Left ventricle myocardium superior (tissue), 1 donor: Measurements from ENCODE around the gene EPHB1. TPM values are rescaled to one million over a fixed set of nuclear protein-coding genes. Genes with fewer than 3 reads are reported as not detected.
"Not testable (repeated sequence)": the region's sequence is repeated elsewhere in the genome, so short reads cannot be mapped to it uniquely, and the experiment has no call there.

ENCODE experiments used
- ATAC-seq: fragments of 200-7000 bp; cut with Tn5 transposase; one replicate; pipeline ENCODE4 v1.9.1; 2020; ENCODE audit warnings: mild to moderate bottlenecking, moderate library complexity
- DNase-seq: peaks from one replicate; pipeline ENCODE4 v3.0.0-alpha.2; 2020
- intact Hi-C: fragments of 100-400 bp; cut with micrococcal nuclease; formaldehyde crosslinking; loops from one replicate; pipeline ENCODE4 v1.11.0; 2022
- total RNA-seq: library from RNA; stranded (reverse); fragmentation: NEBNext Ultra II Directional; extraction: Animal tissue kit (Norgen Biotek cat#: 25700); gene quantifications from one replicate; pipeline ENCODE4 v1.2.1, GENCODE V29; 2021
- donor health status: DM: no; HTN: yes; CAD: no; lungs with severe emphysema.

EPHB1 gene
- total RNA-seq, 1 donor from 2014 or later: 1.8 TPM

DNA sequence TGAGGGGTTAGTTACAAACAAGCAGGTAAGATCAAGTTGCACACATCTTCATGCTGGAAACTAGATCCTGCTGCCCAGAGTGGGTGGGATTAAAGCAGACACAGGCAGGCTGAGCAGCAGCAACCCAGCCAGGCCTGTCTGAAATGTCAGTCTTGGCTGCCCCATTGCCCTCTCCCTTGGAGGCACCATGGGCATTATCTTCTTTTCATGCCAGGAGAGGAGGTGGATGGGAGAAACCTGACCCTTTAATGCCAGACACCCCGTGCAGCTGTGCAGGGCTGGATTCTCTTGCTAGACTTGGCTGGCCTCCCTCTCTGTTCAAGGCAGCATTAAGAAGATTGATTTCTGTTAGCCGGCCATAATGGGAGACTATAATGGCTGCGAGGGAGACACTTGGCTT, 23.0 kb upstream of the EPHB1 start:
- intact Hi-C loops: no loop called here
- ATAC-seq (no peak), DNase-seq (no peak)

DNA sequence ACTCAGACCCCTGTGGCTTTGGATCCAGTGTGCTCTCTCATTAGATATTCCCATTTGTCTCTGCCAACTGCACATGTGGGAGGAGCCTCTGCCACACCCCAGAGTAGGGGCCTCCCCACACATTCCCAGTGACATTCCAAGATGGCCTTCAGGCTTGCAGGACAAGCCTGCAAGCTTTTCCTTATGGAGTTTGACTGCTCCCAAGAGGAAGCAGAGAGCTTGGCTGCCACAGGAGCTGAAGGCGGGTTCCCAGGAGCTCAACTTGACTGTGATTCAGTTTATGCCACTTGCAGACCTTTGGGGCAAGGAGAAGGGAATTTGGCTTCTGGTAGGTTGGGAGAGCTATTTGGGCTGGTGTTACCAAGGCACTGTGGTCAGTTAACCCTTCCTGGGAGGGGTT, 22.5 kb upstream of the EPHB1 start:
- no peak for ATAC-seq
- no peak for DNase-seq
- intact Hi-C loops: no loop called here

DNA sequence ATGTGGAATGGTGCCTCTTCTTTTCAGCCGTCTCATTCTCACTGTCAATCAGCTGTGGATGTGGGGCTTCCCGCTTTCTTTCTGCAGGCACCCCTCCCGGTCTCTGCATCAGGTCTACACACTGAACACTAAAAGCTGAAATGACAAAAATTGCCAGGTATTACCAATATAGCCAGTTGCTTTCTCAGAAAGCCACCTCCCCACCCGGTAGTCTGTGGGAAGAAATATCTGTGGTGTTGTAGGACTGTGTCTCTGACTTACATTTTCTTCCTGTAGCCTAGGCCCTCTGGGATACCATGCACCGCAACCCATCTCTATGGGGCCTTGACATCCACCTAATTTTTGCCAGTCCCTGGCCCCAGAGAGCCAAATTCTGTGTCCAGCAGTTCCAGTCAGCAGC, 19.2 kb upstream of the EPHB1 start:
- ATAC-seq (no peak), DNase-seq (no peak)
- intact Hi-C loops: no loop called here

DNA sequence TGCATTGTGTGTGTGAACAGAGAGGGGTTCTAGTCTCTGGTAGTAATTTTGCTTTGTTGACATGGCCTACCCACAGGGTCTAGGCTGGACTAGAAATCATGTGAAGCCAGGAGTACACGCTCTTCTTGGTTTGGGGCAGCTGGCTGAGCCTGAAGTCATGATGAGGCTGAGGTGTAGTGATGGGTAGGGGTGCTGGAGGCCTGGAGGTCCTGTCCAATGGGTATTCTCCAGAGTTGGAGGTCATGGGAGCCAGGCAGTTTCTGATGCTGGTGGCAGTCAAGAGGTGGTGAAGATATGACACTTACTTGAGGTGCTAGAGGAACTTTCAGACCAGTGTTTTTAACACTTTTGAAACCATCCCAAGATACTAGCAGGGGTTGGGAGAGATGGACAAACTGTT, 18.5 kb upstream of the EPHB1 start:
- no peak for ATAC-seq
- intact Hi-C loops: no loop called here
- no peak for DNase-seq

DNA sequence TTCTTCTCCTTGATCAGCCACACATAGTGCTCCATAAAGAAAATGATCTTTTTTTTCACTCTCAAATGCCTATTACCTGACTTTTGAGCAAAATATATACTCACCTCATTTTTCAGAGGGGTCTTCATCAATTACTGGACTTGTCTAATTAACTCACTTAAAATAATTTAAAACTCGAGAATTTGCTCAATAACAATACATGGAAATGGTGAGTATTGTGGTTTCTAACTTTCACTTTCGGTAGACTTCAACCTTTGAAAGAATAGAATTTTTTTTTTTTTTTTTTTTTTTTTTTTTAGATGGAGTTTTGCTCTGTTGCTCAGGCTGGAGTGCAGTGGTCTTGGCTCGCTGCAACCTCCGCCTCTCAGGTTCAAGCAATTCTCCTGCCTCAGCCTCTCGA, 17.7 kb upstream of the EPHB1 start:
- DNase-seq (no peak), ATAC-seq (no peak)
- intact Hi-C loops: no loop called here

DNA sequence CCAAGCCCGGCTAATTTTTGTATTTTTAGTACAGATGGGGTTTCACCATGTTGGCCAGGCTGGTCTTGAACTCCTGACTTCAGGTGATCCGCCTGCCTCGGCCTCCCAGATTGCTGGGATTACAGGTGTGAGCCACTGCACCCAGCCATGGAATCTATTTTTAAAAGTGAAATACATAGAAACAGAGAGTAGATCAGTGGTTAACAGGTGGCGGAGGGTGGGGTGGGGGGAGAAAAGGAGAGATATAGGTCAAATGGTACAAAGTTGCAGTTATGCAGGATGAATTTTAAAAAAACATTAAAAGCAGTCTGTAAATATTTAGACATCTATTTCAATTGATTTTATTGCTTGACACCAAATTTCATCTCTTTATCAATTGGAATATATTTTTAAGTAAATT, 6.8 kb upstream of the EPHB1 start:
- ATAC-seq, intact Hi-C loops, DNase-seq: not testable (repeated sequence)

DNA sequence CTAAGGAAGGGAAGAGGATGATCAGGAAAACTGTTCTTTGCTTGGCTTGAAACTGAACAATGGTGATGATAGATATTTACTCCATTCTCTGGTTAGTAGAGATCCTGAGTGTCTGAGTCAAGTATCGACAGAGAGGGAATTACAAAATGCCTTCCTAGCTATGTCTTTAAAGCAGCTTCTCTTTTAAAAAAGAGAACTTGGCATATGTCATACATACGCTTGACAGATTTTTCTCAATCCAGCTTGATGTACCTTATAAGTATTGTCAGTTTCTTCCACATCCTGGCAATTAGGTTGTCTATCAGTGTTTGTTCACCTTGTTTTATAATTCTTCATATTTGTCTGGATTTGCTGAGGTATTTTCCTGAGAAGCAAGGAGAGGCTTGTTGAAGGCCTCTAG, 5.0 kb upstream of the EPHB1 start:
- ATAC-seq (no peak), DNase-seq (no peak)
- intact Hi-C loops: no loop called here

DNA sequence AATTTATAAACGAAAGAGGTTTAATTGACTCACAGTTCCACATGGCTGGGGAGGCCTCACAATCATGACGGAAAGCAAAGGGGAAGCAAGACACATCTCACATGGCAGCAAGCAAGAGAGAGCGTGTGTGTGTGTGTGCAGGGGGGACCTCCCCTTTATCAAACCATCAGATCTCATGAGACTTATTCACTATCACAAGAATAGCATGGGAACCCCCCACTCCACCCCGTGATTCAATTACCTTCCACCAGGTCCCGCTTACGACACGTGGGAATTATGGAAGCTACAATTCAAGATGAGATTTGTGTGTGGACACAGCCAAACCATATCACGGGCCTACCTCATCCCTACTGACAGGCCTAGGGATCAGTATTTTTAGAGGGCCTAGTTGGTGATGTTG, 3.1 kb upstream of the EPHB1 start:
- ATAC-seq: no peak
- intact Hi-C loops: no loop called here
- DNase-seq: no peak

DNA sequence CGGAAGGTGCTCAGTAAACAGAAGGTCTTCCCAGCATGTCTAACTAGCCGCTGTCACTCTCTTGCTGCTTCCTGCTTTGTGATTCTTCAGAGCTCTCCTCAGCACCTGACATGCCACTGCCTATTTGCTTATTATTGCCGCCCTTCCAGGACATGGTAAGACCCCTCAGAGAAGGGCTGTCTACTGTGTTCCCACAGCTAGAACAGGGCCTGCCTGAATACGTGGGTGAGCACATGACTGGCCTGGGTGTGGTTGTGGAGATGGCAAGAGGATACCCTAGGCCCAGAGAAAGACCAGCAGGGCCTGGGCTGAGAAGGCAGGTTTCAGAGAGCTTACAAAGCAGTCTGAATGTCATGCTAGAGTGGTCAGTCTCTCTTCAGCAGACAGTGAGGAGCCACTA, 2.4 kb upstream of the EPHB1 start:
- intact Hi-C loops: no loop called here
- ATAC-seq: no peak
- DNase-seq: no peak

DNA sequence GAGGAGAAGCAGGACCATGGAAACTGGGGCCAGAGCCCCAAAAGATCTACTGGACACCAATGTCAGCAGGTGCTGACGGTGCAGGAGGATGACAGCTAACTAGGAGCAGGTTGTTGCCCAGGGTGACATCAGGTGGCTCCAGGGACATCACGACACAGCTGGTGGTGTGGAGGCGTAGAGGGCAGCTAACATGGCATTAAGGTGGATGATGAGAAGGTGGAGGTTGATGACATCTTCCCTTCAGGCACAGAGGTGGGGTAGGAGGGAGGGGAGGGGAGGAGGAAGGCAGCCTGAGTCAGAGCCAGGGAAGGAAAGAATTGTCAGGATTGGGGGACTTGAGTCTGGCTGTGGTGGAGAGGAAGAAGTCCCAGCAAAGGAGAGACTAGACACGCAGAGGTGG, 1.5 kb upstream of the EPHB1 start:
- ATAC-seq: no peak
- DNase-seq: no peak
- intact Hi-C loops: no loop called here

DNA sequence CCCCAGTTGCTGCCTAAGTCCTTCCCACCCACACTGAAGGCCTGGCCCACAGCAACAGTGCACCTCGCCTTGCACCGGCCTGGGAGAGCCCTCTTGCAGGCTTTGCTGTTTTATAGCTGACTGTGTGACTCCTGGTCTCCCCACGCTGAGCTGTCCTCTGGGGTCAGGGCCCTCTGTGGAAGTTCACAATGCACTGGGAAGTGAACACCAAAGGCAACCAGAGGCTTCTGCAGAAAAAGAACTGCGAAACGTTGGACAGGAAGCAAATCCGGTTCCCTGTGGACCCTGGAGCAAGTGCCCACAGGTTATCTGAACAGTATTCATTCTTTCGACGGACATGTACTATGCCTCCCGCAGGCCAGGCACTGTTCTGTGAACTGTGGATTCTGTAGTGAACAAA, 737 bp upstream of the EPHB1 start:
- no peak for ATAC-seq
- DNase-seq: no peak
- intact Hi-C loops: no loop called here

DNA sequence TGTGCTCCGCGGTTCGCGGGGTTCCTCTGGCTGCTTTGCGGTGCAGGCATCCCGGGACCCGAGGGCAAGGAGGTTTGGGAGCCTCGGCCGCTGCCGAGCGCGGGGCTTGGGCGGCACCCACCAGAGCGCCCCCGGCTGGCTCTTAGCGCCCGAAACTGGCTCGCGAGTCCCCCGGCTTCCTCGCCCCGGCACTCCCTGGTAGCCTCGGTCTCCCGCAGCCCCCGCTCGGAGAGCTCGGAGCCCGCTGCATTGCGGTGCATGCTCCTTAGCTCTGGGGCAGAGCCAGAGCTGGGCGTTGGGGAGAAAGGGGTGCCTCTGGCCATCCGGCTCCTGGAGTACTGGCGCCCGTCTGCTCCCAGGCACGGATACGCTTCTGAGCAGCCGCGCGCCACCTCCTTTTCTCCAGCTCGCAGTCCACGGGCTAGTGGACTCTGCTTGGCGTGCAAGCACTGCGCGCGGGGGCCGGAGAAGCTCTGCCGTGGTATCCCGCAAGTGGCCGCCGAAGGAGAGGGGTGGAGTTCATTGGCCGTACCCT, 753 bp downstream of the EPHB1 start:
- DNase-seq: peak; percentile 35
- peak; percentile 30 for ATAC-seq
- intact Hi-C loops: no loop called here

DNA sequence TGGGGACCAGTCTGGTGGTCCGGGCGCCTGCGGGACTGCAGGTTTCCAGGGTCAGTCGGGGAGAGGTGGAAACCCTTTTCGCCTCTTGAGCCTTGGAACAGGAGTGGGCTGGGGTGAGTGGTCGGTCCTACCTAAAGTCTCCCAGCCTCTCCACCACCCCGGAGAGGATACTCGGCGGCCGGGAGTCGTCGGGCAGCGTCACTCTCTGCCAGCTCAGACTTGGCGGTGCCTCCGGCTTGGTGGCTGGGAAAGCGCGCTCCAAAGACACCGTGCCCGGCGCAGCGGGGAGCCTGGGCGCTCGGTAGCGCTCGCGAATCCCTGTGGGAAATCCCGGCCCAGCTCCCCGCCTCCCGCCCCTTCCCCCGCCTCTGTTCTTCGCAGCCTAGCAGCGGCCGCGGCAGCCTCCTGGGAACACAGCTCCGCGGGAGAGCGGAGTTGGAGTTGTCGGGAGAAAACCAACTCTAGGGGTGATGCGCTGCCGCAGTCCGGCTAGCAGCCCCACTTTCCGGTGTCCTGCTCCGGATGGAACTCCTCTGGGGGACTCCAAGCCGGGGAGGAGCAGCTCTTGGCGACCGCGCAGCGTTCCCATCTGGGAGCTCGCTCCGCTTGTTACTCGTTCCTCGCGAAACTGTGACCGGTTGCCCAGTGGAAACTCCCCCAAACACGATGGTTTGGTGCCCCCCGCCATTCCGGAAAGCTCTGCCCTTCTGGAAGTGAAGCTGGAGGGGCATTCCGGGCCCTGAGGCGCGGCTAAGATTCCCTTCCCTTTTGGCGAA, 1.4 kb downstream of the EPHB1 start:
- ATAC-seq (peak; percentile 6), DNase-seq (peak; percentile 35)
- intact Hi-C loops: no loop called here

DNA sequence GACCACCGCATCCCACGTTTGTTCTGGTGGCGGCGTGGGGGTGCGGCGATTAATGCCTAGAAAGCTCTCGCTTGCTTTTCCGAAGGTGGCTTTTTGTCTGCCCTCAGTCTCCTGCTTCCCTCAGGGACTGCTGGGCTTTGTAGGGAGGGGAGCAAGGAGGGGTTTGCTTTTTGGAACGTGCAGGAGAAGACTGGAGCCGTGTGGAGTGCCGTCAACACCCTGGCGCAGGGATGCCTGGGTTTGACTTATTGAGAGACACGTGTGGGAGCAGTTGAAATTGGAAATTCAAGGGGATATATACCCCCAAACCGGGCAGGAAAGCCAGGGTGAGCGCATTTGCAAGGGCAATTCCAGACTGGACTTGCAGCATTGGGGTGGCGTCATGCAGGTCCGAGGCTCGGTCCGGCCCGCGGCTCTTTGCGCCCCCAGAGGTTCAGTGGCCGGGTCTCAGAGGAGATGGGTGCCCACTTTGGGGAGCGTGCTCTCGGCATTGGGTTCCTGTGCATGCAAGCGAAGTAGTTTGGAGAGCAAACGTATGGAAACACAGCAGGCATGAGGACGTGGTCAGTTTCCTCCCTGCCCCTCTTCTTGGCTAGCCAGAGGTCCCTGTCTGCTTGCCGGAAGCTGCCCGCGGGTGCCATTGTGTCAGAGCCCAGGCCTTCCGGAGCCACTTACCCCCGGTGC, 2.1 kb downstream of the EPHB1 start:
- intact Hi-C loops: no loop called here
- no peak for ATAC-seq
- no peak for DNase-seq

DNA sequence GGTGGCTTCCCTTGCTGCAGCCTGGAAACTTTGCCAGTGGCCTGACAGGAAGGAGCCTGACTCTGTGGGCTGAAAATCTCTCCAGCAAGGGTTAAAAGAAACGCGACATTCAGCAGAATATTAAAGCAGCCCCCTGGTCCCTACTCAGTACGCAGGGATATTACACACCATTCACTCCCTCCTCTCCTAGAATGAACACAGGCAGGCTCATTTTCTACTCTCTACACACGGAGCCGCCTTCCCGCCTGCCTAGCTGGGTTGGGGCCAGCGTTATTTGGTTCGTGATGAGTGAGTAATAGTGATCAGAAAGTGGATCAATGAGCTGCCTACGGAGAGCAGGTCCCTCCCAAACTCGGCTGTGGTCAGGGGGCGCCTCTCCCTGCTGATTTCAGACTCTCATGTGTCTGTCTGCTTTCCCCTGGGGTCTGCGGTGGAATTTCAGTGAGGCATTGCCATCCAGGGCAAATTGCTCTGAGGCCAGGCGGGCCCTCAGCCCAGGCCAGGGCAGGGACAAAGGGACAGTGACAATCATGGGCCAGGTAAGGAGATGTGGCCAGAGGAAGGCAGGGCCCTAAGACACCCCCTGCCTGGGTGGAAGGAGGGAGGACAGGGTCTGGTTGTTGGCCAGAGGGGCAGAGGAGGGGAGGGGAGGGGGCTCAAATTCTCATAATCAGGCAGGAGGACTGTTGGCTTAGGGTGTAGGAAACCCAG, 2.8 kb downstream of the EPHB1 start:
- DNase-seq: no peak
- intact Hi-C loops: no loop called here
- ATAC-seq: no peak

DNA sequence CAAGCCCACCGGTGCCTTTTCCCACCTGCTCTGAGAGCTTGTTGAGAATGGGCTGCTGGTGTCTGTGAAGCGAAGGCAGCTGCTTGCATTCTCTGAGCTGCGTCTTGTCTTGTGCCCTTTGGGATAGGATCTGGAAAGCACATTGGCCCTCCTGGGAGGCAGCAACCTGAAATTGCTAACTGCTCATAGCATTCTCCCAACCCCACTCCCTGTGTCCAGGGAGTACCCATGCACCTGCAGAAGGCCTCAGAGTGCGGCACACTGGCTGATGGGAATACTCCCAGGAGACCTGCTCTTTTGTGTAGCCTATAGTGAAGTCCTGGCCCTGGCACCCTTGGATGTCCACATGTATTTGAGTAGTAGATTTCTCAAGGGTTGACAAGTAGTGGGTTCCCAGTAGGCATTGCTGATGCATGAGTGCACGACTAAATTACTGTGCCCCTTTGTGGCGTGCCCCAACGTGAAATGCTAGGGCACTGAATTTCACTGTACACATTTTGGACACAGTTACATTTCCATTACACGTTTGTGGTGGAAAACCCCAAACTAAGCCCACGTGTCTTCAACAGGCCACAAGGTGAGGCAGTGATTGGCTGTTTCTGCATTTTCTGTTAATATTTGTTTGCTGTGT, 3.7 kb downstream of the EPHB1 start:
- ATAC-seq: no peak
- intact Hi-C loops: no loop called here

DNA sequence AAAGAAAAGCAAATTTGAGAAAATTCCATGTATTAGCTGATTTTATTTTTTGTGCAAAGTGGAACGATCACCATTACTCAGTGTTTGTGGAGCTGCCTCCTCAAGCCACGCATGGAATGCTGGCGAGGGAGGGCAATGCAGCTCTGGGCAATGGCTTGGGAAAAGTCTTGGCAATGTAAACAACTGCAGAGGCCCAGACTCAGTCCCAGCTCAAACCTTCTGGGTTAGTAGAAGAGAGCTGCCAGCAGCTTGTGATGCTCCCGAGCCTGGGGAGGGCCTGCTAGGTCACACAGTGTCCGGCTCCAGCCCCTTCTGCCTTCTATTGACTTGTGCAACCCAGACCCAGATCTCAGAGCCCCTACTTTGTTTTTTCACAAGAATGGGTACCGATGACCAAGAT, 4.3 kb downstream of the EPHB1 start:
- ATAC-seq (no peak), DNase-seq (no peak)

More for the DNA sequence above, 3.7 kb downstream of the EPHB1 start:
- no peak for DNase-seq

DNA sequence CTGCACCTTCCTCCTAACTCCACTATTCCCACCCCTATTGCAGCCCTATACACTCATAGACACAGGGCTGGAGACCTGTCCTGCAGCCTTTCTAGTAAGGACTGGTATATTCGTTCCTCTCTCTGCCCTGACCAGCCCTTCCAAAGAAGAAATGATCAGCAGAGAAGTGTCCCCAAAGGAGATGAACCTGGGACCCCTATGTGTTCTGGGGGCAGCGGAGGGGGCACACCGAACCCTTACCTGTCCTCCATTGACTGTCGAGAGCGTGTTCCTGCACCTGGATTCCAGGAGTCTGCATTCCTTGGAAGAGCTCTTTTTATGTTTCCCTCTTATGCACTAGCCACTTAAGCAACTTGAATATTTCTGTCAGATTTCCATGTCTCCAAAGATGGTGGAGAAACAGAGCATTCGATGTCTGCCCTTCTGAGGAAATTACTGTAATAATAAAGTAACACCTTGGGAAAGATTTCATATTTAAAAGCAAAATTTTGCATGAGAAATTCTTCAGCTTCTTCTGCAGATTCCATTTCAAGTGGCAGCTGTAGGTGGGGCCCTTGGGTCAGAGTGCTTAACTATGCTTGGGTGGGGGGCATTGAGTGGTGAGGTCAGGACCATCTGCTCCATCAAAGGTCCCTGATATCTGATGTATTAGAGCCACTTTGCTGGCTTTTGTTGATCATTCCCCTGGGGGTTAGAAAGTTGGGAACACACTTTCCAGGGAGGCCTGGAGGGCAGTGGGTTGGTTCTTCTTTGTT, 6.3 kb downstream of the EPHB1 start:
- intact Hi-C loops: no loop called here

More for the DNA sequence above, 4.3 kb downstream of the EPHB1 start:
- intact Hi-C loops: no loop called here

DNA sequence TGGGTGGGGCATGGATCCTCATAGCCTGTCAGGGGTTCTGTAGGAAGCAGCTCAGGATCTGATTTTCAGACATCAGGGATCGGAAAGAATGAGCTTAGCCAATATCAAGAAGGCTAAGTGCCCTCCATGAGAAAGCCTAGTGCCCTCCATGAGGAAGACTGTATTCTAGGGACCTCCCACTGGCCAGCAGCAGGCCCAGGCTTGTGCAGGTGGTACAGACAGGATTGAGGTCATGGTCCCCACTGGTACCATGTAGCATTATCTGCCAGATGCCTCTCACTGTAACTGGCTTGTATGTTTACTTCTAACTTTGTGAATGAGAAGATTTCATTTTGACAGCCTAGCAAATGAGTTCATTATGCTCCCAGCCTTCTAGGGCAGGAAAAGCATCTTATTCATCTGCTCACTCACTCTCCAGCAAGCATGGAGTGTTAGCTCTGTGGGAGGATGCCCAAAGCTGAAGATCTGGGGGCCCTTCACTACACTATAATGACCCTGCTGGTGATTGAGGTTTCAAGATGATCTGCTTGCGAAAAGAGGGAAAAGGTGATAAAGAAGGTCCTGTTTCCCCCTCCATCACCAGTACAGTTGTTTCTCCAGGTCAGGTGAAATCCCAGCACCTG, 7.5 kb downstream of the EPHB1 start:
- ATAC-seq (no peak), DNase-seq (no peak)
- intact Hi-C loops: no loop called here

More for the DNA sequence above, 6.3 kb downstream of the EPHB1 start:
- ATAC-seq (no peak), DNase-seq (no peak)
